ENCODE data around the gene CMIP. TPM values are rescaled to one million over a fixed set of nuclear protein-coding genes. Genes with fewer than 3 reads are reported as not detected.

Gene CMIP
- total RNA-seq, 1 experiment from 2014 or later, result 48.2 TPM

DNA sequence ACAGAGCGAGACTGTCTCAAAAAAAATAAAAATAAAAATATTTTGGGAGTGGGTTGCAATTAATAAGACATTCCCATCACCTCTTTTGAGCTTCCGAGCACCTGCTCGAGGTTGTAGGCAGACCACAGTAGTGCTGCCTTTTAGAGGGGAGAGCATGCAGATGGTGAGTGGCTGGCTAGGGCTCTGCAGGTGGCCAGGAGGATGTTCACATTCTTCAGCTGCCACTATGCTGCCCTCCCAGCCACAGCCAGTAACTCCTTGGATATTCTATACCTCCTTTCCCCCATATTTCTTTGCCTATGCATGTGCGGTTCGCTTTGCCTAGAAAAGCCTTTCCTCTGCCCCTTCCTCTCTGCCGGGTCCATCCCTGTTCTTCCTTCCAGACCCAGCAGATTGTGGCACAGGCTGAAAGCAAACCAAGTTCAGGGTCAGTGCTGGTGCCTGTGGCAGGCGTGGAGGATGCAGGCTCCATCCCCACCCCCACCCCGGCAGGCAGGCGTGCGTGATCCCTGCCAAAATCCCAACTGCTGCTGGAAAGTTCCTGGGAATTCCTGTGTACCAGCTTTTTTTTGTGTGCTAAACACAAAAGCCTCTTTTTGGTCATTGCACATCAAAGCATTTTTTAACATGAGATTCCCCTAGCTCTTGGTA is 33.8 kb upstream of the CMIP start:
- peak; percentile 60 for DNase-seq

More for the DNA sequence above, 33.8 kb upstream of the CMIP start:
- Histone ChIP-seq H3K9ac (ENCODE audit: extremely low read depth, insufficient read length, low read length) (no peak overlapping the region), H3K23me2 (ENCODE audit: insufficient read length, low read depth, low read length, poor library complexity, severe bottlenecking) (no peaks in the 10 kb centered on the region), H3K79me1 (ENCODE audit: insufficient read depth, low read depth, low read length, poor library complexity, severe bottlenecking) (no peaks in the 10 kb centered on the region), H3K4me1 (ENCODE audit: insufficient read depth, low read length) (peaks cover 2% of the 10 kb centered on the region; the same call in 1 of the 2 replicates), H2BK15ac (ENCODE audit: low read depth, low read length) (no peak overlapping the region), H2BK5ac (ENCODE audit: insufficient read length, low read length) (no peak overlapping the region), H4K20me1 (ENCODE audit: control insufficient read depth, insufficient read depth, insufficient read length) (no peaks in the 10 kb centered on the region), H3K14ac (ENCODE audit: insufficient read depth, low read length) (no peak overlapping the region; the same call in 1 of the 2 replicates), H2BK12ac (ENCODE audit: insufficient read length, low read depth, low read length) (no peak overlapping the region), H4K8ac (replicated peaks; ENCODE audit: insufficient read length, low read depth, low read length) (no peak overlapping the region), H3K4ac (ENCODE audit: low read depth, low read length) (no peak overlapping the region), H3T11ph (ENCODE audit: low read length) (no peak overlapping the region), H2AK5ac (ENCODE audit: insufficient read length, low read length) (no peak overlapping the region), H4K5ac (ENCODE audit: insufficient read length, low read depth, low read length) (no peak overlapping the region), H3K79me2 (ENCODE audit: insufficient read depth, low read length) (no peaks in the 10 kb centered on the region), H3K23ac (ENCODE audit: insufficient read length, low read depth, low read length) (no peak overlapping the region), H4K91ac (ENCODE audit: insufficient read length, low read depth, low read length) (no peak overlapping the region), H2BK20ac (ENCODE audit: low read depth, low read length, poor library complexity, severe bottlenecking) (no peak overlapping the region), H3K9me3 (ENCODE audit: control insufficient read depth, low read depth, low read length) (no peaks in the 10 kb centered on the region), H3K4me2 (ENCODE audit: insufficient read depth, insufficient read length, low read length) (peak overlapping the region; percentile 7), H3K27ac (ENCODE audit: insufficient read length, low read depth, low read length) (no peak overlapping the region), H2AFZ (ENCODE audit: low read length) (no peak overlapping the region), H3K18ac (ENCODE audit: insufficient read length, low read depth, low read length) (no peak overlapping the region), H3K56ac (ENCODE audit: insufficient read length, low read depth, low read length) (no peak overlapping the region), H3K27me3 (ENCODE audit: insufficient read depth, low read length) (no peaks in the 10 kb centered on the region), H2BK120ac (ENCODE audit: low read depth, low read length, poor library complexity, severe bottlenecking) (no peak overlapping the region)
- TF ChIP-seq, protein P1, sequence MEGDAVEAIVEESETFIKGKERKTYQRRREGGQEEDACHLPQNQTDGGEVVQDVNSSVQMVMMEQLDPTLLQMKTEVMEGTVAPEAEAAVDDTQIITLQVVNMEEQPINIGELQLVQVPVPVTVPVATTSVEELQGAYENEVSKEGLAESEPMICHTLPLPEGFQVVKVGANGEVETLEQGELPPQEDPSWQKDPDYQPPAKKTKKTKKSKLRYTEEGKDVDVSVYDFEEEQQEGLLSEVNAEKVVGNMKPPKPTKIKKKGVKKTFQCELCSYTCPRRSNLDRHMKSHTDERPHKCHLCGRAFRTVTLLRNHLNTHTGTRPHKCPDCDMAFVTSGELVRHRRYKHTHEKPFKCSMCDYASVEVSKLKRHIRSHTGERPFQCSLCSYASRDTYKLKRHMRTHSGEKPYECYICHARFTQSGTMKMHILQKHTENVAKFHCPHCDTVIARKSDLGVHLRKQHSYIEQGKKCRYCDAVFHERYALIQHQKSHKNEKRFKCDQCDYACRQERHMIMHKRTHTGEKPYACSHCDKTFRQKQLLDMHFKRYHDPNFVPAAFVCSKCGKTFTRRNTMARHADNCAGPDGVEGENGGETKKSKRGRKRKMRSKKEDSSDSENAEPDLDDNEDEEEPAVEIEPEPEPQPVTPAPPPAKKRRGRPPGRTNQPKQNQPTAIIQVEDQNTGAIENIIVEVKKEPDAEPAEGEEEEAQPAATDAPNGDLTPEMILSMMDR (conservative IDR thresholded peaks at IDR 0.05), result no peak
- peaks cover 19 to 22% of the 10 kb centered on the region in 2 experiments for H3K4me1 Mint-ChIP-seq
- no peaks in the 10 kb centered on the region; a peak in 1 of 5 replicates for H3K9me3 Mint-ChIP-seq
- WGBS (ENCODE audit: extremely low coverage, insufficient read length, low lambda C conversion rate), result no CpG with 5 or more reads among the region's 10 CpGs
- peak overlapping the region in 1 of 2 experiments; percentile 18; a peak in 2 of 5 replicates for H3K4me3 Mint-ChIP-seq
- peak overlapping the region in 2 of 3 experiments; percentile 53 to 70; a peak in 1 of 7 replicates for H3K27ac Mint-ChIP-seq
- H3K36me3 Mint-ChIP-seq (ENCODE audit: insufficient read depth in 1 of 3, low read depth in 3 of 3), result no peaks in the 10 kb centered on the region
- no peaks in the 10 kb centered on the region; the same call in 1 of the 2 replicates for H3K27me3 Mint-ChIP-seq (ENCODE audit: low read depth)

All from H9 (cell line).